GM18868 (cell line): Measurements from ENCODE around the gene NFATC2.

ENCODE experiments used
- ATAC-seq: cut with Tn5 transposase; IDR thresholded peaks from one replicate; pipeline ENCODE4 v1.9.1; 2021; ENCODE audit warnings: mild to moderate bottlenecking, moderate library complexity; ENCODE audit not compliant: unreplicated experiment

NFATC2 gene

DNA sequence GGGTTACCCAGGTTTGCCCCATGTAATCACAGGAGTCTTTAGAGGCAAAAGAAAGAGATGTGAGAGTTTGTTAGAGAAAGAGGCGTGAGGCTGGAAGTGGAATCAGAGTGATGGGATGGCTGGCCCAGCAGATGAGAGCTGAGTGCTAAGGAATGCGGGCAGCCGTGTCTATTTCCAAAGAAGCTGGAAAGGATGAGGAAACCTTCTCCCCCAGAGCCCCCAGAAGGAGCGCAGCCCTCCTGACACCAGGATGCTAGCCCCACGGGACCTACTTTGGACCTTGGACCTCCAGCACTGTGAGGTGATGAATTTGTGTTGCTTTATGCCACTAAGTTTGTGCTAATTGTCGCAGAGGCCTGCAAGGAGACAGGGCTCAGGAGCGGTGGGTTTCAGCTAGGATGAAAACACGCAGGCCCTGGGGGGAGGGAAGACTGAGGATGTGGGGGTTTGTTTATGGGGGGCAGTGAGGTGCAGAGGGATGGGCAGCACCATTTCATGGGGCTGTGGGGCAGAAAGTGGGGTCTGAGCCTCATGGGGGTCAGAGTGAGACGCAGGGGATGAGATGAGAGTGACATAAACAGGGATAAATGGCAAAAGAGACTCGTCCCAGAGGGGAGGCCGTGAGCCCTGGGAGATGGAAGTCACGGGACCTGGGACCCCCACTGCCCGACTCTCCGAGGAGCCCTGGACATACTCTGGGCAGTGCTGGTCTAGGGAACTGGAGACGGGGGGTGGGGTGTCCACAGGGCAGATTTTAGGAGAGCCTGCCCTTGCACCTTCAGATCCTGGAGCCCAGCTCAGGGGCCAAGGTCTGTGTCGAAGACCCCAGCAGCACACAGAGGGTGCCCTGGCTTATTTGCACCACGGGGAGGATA lies 160.2 kb downstream of the NFATC2 start:
- no peak for ATAC-seq

GRCh38 chr20:51381557-51381956 lies 161.0 kb downstream of the NFATC2 start:
- ATAC-seq, result no peak

DNA sequence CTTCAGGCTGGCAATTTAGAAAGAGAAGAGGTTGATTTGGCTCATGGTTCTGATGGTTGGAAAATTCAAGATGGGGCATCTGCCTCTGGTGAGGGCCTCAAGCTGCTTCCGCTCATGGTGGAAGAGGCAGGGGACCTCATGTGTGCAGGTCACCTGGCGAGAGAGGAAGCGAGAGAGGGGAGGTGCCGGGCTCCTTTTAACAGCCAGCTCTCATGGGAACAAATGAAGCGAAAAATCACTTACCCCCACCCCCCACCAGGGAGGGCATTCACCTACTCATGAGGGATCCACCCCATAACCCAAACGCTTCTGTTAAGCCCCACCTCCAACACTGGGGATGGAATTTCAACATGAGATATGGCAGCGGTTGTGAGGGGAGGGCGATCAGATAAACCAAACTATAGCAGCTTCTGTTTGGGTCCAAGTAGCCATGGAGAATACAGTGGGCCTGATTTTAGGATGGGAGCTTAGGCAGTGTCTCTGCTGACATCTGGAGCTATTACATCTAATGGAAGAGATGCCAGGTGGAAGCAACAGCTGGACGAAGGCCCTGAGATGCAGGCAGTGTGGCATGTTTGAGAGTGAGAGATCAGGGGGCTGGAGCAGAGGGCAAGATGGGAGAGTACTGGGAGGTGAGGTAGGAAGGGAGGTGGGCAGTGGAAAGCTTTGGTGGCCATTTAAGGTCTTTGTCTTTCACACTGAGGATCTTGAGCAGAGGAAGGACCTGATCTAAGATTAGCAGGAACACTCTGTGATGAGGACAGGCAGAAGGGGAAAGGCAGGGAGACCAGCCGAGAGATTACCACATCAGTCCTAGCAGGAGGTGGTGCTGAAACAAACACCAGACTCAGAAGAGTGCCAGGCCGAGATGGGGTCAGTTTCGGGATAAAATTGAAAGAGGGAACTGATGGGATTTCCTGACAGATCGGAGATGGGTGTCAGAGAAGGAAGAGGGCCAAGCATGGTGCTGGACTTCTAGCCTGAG lies 161.8 kb downstream of the NFATC2 start:
- peak; percentile 73 for ATAC-seq

GRCh38 chr20:51379601-51380341 lies 162.7 kb downstream of the NFATC2 start:
- ATAC-seq, result no peak

GRCh38 chr20:51378171-51378928 lies 164.2 kb downstream of the NFATC2 start:
- ATAC-seq, result no peak

DNA sequence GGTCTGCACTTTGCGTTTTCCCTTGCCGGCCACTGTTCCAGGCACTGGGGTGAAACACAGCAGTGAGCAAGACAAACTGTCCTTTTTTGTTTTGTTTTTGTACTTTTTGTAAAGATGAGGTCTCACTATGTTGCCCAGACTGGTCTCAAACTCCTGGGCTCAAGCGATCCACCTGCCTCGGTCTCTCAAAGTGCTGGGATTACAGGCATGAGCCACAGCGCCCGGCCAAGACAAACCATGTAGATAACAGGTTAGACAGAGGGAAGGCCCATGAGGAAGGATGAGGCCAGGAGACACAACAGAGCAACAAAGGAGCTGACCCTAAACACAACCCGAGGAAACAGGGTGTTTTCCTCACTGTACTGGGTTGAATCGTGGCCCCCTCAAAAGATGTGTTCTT lies 165.4 kb downstream of the NFATC2 start:
- ATAC-seq, result no peak

DNA sequence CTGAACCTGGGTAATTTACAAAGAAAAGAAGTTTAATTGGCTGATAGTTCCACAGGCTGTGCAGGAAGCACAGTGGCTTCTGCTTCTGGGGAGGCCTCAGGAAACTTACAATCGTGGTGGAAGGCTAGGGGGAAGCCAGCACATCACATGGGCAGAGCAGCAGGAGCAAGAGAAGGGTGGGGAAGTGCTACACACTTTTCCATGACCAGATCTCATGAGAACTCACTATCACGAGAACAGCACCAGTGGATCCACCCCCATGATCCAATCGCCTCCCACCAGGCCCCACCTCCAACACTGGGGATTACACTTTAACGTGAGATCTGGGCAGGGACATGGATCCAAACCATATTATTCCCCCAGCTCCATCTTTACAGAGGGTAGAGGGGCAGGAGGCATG lies 166.4 kb downstream of the NFATC2 start:
- no peak for ATAC-seq

DNA sequence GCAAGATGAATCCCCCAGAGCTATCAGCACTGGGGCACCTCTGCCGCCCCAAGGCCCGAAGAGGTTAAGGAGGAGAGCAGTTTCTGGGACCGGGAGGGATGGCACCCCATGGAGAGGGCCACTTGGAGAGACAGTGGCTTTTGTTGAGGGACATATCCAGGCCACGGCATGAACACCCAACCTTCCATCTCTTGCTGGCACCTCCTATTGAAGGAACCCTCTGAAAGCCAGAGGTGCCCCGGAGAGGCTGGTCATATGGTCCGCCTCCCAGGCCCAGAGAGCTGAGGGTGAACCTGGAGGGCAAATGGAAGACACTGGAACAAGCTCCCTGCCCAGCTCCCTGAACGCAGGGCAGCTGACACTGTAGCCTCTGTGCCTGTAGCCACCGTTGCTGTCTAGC lies 167.0 kb downstream of the NFATC2 start:
- no peak for ATAC-seq

DNA sequence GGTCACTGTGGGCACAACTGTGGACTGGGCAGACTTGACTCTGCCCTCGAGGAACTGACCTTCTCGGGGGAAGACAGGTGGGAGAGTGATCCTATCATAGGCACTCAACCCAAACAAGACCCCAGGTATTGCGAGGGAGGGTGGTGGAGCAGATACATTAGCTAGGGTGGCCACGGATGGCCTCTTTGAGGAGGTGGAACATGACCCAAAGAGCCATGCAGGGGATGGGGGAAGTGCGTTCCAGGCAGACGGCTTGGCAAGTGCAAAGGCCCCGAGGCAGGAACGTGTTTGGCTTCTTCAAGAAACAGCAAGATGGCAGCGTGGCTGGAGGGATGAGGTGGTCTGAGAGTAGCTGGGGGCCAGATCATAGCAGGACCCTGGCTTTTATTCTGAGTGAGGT lies 167.6 kb downstream of the NFATC2 start:
- ATAC-seq, result no peak

- no peak for ATAC-seq
Measured at GRCh38 chr20:51374456-51374830, 168.1 kb downstream of the NFATC2 start.

DNA sequence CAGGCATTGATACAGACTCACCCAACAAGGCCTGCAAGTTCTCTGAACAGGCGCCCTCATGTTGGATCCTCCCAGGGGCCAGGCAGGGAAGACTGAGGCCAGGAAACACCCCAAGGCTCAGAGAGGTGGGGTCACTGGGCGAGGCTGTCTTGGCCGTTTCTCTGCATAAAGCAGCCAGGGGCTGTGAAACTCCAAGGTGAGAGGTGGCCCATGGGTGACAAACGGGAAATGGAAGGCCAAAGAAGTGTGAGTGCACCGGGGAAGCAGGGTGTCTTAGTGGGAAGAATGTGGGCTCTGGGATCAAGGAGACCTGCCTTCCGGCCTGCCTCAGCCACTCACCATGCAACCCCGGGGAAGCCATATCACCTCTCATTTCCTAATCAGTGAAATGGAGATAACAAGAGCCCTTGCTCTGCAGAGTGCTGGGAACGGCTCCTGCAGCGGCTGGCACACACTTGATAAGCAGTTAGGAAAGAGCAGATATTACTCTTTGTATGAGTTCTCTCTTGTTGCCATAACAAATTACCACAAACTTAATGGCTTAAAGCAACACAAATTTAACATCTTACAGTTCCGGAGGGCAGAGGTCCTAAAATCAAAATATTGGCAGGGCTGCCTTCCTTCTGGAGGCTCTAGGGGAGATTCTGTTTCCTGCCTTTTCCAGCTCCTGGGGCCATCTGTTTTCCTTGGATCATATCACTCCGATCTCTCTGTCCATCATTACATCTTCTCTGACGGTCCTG lies 168.6 kb downstream of the NFATC2 start:
- no peak for ATAC-seq

DNA sequence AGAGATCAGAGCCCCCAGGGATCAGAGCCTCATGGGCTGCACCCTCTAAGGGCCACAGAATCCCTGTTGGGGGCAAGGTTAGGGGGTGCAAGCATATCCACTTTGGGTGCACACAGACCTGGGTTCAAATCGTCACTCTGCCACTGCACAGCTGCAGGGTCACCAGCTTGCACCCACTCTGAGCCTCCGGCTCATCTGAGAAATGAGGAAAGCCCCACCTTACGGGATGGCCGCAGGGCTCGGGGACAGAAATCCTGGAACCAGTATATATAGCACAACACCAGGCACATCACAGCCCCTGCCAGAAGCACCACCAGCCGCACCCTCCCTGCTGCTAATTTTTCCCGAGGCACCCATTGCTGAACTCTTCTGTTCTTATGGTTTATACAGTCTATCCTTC lies 169.6 kb downstream of the NFATC2 start:
- ATAC-seq, result no peak

GRCh38 chr20:51372176-51372803 lies 170.2 kb downstream of the NFATC2 start:
- no peak for ATAC-seq

DNA sequence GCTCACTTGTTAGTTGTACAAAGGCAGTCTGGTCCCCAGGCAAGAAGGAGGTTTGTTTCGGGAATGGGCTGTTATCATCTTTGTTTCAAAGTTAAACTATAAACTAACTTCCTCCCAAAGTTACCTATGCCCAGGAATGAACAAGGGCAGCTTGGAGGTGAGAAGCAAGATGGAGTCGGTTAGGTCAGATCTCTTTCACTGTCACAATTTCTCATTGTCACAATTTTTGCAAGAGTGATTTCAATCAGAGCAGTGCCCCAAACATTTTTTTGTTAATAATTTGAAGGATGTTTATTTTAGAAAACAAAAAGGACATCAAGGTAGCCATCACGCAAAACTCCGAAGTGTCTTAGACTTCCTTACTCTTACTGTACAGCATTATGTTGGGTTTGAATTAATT lies 170.8 kb downstream of the NFATC2 start:
- ATAC-seq, result no peak

DNA sequence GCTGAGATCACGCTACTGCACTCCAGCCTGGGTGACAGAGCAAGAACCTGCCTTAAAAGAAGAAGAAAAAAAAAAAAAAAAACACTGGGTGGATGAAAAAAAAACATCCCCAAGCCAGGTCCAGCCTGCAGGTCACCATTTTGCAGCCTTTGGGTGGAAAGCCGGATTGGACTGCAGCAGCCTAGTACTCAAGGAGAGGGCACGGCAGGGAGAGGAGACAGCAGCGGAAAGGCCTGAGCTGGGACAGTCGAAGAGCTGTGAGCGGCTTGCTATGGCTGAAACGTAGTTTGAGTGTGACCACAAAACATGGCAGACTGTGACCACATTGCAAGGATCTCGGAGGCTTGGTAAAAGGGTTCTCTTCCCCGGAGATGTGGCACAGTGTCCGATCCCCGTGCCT lies 173.0 kb downstream of the NFATC2 start:
- ATAC-seq, result no peak

- ATAC-seq, result no peak
Measured at GRCh38 chr20:51368461-51369211, 173.9 kb downstream of the NFATC2 start.

GRCh38 chr20:51366155-51366886 lies 176.2 kb downstream of the NFATC2 start:
- ATAC-seq, result no peak

DNA sequence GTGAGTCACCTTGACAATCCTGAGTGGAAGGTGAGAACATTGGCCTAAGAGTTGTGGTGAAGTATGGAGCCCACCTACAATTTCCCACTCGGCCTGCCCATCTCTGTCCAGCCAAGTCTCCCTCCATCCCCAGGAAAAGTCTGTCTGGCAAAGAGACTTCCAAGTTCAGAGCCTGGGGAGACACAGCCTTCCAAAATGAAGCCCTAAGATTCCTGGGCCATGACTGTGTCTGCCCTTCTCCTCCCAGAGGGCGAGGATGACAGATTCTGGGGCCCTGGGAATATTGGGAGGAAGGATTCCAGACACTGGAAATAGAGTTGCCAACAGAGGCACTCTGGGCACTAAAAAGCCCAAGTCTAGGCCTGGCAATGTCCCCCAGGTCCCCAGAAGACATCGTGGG lies 176.8 kb downstream of the NFATC2 start:
- no peak for ATAC-seq
